Measurements from ENCODE around the gene TMC6. TPM values are rescaled to one million over a fixed set of nuclear protein-coding genes. Genes with fewer than 3 reads are reported as not detected.

The TMC6 gene
- total and polyA plus RNA-seq, 2 of the 13 experiments (the other 11 are each of a cell fraction or from before 2014, with no cell fraction given), result 48.4 to 99.1 TPM

DNA sequence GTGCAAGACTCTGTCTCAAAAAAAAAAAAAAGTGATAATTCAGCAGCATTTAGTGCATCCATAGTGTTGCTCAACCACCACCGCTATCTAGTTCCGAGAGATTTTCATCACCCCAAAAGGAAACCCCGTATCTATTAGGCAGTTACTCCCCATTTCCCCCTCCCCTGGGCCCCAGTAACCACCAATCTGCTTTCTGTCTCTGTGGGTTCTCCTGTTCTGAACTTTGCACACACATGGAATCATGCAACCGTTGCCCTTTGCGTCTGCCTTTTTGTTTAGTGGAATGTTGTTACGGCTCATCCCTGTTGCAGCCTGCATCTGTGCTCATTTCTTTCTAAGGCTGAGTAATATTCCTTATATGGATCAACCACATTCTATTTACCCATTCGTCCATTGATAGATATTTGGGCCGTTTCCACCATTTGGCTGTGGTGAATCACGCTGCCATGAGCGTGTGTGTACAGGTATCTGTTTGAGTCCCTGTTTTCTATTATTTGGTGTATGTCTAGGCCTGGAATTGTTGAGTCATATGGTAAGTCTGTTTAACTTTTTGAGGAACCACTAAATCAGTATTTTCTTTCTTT, 31.1 kb upstream of the TMC6 start (continued):
- TF ChIP-seq ZNF616 (CRISPR knock-in tag; IDR thresholded peaks at IDR 0.05; ENCODE audit: low read depth) (no peak), CEBPG (CRISPR knock-in tag; IDR thresholded peaks at IDR 0.05) (peak; percentile 70), SAP130 (CRISPR knock-in tag; IDR thresholded peaks at IDR 0.05; ENCODE audit: low read depth) (peak; percentile 65), GATAD2A (CRISPR knock-in tag; IDR thresholded peaks at IDR 0.05) (peak; percentile 77), ARID5B (CRISPR knock-in tag; IDR thresholded peaks at IDR 0.05) (peak; percentile 73), RFXAP (CRISPR knock-in tag; IDR thresholded peaks at IDR 0.05; ENCODE audit: borderline replicate concordance) (peak; percentile 77; the same call in 1 of the 2 replicates), NCOR1 (IDR thresholded peaks at IDR 0.05; ENCODE audit: borderline replicate concordance, low read length) (peak; percentile 83), NFYB (CRISPR knock-in tag; IDR thresholded peaks at IDR 0.05) (peak; percentile 54), RARA (CRISPR knock-in tag; IDR thresholded peaks at IDR 0.05) (peak; percentile 58), MTA3 (CRISPR knock-in tag; IDR thresholded peaks at IDR 0.05) (no peak), IRX3 (CRISPR knock-in tag; IDR thresholded peaks at IDR 0.05; ENCODE audit: borderline replicate concordance, low read depth) (no peak), SP2 (CRISPR knock-in tag; IDR thresholded peaks at IDR 0.05) (no peak), LCORL (IDR thresholded peaks at IDR 0.05) (peak; percentile 6; the same call in 1 of the 2 replicates), LCORL (CRISPR knock-in tag; IDR thresholded peaks at IDR 0.05) (peak; percentile 83), ZNF781 (CRISPR knock-in tag; IDR thresholded peaks at IDR 0.05; ENCODE audit: borderline replicate concordance, not compliant biosample characterization) (no peak), ZNF775 (CRISPR knock-in tag; IDR thresholded peaks at IDR 0.05; ENCODE audit: borderline replicate concordance) (no peak), TBL1XR1 (IDR thresholded peaks at IDR 0.05; ENCODE audit: borderline replicate concordance, low read length, partially characterized antibody) (no peak), FOXA3 (CRISPR knock-in tag; IDR thresholded peaks at IDR 0.05) (peak; percentile 56), GFI1 (CRISPR knock-in tag; IDR thresholded peaks at IDR 0.05; ENCODE audit: borderline replicate concordance) (no peak), ZMYM3 (CRISPR knock-in tag; IDR thresholded peaks at IDR 0.05) (peak; percentile 84), ZNF292 (CRISPR knock-in tag; IDR thresholded peaks at IDR 0.05; ENCODE audit: borderline replicate concordance, low read depth) (peak; percentile 15; the same call in 1 of the 2 replicates), RXRB (CRISPR knock-in tag; IDR thresholded peaks at IDR 0.05; ENCODE audit: borderline replicate concordance) (peak; percentile 60; the same call in 1 of the 2 replicates), ZNF691 (CRISPR knock-in tag; IDR thresholded peaks at IDR 0.05; ENCODE audit: borderline replicate concordance, low read depth) (peak; percentile 88; the same call in 1 of the 2 replicates)
- TF ChIP-seq, protein P1, sequence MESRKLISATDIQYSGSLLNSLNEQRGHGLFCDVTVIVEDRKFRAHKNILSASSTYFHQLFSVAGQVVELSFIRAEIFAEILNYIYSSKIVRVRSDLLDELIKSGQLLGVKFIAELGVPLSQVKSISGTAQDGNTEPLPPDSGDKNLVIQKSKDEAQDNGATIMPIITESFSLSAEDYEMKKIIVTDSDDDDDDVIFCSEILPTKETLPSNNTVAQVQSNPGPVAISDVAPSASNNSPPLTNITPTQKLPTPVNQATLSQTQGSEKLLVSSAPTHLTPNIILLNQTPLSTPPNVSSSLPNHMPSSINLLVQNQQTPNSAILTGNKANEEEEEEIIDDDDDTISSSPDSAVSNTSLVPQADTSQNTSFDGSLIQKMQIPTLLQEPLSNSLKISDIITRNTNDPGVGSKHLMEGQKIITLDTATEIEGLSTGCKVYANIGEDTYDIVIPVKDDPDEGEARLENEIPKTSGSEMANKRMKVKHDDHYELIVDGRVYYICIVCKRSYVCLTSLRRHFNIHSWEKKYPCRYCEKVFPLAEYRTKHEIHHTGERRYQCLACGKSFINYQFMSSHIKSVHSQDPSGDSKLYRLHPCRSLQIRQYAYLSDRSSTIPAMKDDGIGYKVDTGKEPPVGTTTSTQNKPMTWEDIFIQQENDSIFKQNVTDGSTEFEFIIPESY (CRISPR knock-in tag; IDR thresholded peaks at IDR 0.05), result peak; percentile 14; the same call in 1 of the 2 replicates

Data from HepG2 (cell line).